Stomach (tissue), 4 donors: ENCODE results near the gene PORCN.

Experiments used
- POLR2A ChIP-seq, 4 donors: fragments of 450-650 bp; IDR thresholded peaks; one replicate each; pipeline ENCODE4 v1.6.1; 2016; ENCODE audit warnings: antibody characterized with exemption in 4 of 4, control low read depth in 2 of 4, mild to moderate bottlenecking in 1 of 4, moderate library complexity in 1 of 4
- TF ChIP-seq, protein P1 (sequence below), 7 experiments: fragments of 450-650 bp in 4 of 7; fragments of 200-600 bp in 3 of 7; sonication (generic) in 3 of 7; IDR thresholded peaks; one replicate each; pipeline ENCODE4 v1.5.1; 2016 to 2019; ENCODE audit warnings: antibody characterized with exemption in 7 of 7, control low read depth in 2 of 7, mild to moderate bottlenecking in 1 of 7

GRCh38 chrX:48523682-48524081 lies 14.9 kb downstream of the PORCN start:
- TF ChIP-seq, protein P1, sequence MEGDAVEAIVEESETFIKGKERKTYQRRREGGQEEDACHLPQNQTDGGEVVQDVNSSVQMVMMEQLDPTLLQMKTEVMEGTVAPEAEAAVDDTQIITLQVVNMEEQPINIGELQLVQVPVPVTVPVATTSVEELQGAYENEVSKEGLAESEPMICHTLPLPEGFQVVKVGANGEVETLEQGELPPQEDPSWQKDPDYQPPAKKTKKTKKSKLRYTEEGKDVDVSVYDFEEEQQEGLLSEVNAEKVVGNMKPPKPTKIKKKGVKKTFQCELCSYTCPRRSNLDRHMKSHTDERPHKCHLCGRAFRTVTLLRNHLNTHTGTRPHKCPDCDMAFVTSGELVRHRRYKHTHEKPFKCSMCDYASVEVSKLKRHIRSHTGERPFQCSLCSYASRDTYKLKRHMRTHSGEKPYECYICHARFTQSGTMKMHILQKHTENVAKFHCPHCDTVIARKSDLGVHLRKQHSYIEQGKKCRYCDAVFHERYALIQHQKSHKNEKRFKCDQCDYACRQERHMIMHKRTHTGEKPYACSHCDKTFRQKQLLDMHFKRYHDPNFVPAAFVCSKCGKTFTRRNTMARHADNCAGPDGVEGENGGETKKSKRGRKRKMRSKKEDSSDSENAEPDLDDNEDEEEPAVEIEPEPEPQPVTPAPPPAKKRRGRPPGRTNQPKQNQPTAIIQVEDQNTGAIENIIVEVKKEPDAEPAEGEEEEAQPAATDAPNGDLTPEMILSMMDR (IDR thresholded peaks at IDR 0.05) = no peak
- TF ChIP-seq POLR2A (IDR thresholded peaks at IDR 0.05) = no peak
